ENCODE results near the gene FAM3B.

Gene FAM3B

DNA sequence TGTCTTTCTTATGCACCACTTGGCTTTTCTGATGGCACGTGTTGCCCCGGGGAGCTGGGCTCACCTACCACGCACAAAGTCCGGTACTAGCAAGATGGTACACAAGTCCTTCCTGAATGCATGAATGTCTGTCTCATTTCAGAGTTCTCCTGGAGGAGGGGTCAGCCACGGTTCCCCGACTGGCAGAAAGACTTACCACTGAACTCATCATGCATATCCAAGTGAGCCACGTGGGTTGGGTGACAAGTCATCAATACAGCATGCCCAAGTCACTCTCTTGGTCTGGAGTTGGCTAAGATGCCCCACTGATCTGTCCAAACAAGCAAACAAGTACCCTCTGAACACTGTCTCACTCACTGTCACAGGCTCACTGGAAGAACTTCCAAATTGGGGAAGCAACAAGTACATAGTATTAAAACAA is 80.9 kb downstream of the FAM3B start:
- DNase-seq (ENCODE audit: low read depth in 2 of 2) = no peak

DNA sequence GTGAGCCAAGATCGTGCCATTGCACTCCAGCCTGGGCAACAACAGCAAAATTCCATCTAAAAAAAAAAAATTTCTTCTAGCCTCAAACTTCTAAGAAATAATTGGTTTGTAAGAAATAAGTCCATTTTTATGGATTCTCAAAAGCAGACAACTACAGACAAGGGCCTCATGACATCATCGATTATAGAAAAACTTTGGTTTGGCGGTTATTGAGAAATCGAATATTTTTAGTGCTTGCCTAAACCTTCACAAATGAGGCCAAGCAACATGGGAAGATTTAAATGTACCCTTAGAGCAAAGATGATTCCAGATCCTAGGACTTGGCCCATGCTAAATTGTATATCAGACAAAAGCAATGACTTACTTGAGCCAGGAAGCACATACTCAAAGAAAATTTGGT is 81.7 kb downstream of the FAM3B start:
- no peak for DNase-seq (ENCODE audit: low read depth in 2 of 2)

DNA sequence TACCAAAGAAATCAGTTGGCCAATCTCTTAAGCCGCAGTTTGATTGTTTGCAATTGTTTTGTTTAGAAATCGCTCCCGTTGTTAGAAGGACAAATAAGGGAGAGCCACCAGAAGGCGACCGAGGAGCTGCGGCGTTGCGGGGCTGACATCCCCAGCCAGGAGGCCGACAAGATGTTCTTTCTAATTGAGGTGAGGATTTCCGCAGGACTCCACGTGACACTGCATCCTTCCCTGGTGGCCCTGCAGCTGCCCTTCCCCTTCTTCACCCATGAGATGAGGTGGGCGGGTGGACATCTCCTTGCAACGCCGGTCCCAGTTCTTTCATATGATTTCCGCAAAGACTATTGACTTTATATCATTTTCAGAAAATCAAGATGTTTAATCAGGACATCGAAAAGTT is 82.2 kb downstream of the FAM3B start:
- no peak for DNase-seq (ENCODE audit: low read depth in 2 of 2)

DNA sequence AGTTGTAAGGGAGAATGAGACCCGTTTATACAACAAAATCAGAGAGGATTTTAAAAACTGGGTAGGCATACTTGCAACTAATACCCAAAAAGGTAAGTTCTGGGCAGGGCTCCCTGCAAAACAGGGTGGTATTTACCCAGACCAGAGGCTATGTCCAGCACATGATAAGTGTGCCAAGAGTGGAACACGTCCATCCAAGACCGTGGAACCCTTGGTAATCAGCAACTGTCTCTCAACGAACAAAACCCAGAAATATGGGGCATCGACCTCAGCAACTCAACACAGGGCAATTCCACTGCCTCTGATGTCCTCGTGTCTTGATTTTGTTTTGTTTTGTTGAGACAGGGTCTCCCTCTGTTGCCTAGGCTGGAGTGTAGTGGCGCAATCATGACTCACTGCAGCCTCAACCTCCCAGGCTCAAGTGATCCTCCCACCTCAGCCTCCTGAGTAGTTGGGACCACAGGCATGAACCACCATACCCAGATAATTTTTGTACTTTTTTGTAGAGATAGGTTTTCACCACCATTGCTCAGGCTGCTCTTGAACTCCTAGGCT is 82.7 kb downstream of the FAM3B start:
- DNase-seq (ENCODE audit: low read depth in 2 of 2) = no peak

DNA sequence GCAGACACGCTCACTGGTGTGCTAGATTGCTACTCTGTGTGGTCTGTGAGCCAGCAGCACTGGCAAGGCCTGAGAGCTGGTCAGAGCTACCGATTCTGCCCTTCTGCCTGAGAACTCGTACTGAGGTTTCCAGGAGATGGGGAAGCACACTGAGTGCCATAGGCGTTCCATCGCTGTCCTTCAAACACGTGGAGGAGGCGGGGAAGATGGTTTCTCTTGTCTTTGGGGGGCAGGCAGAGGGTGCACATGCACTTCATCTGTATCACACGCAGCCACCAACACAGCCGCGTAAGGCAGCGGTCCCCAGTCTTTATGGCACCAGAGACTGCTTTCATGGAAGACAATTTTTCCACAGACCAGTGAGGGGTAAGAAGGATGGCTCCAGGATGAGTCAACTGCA is 85.6 kb downstream of the FAM3B start:
- no peak for DNase-seq (ENCODE audit: low read depth in 2 of 2)

DNA sequence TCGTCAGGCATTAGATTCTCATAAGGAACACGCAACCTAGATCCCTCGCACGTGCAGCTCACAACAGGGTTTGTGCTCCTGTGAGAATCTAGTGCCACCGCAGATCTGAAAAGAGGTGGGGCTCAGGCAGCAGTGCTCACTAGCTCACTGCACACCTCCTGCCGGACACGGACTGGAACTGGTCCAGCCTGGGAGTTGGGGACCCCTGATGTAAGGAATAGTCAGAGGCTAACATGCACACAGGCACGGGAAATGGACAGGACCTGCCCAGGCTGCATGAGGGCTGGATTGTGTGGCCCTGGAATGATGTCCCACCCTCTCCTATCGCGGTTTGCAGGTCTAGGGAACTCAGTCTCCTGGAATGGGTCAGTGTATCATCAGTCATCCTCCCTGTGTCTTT is 86.2 kb downstream of the FAM3B start:
- no peak for DNase-seq (ENCODE audit: low read depth in 2 of 2)

DNA sequence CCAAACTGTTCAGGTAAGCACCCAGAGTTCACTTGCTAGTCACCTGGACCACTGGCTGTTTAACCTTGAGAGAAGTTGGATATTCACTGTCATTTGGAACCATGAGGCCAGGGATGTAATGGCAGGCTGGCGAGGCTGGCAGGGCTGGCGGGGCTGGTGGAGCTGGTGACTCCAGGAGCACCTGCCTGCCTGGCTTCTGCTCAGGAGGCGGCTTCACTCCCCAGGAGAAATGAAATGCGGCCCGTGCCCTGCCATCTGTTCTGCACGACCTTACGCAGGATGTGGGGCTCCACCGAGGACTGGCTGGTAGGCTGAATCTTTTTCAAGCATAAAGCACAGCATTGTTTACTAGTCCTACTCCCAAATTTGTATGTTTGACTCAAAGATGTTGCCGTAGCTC is 86.7 kb downstream of the FAM3B start:
- no peak for DNase-seq (ENCODE audit: low read depth in 2 of 2)

DNA sequence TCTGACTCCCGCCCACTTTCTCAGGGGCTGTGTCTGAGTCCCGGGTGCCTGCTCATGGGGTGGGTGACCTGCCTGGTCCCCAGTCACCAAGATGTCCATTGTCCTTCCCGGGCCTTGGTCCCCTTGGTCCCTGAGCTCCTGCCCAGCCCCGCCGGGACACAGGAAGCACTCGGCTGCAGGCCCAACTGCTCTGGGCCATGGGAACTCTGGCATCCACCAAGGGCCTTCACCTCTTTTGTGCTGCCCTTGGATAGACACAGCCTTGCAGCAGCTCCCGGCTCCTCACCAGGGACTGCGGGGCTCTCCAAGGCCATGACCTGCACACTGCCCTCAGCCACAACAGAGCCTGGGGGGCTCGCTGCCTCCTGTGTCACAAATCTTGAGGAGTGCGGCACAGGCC is 87.4 kb downstream of the FAM3B start:
- no peak for DNase-seq (ENCODE audit: low read depth in 2 of 2)

DNA sequence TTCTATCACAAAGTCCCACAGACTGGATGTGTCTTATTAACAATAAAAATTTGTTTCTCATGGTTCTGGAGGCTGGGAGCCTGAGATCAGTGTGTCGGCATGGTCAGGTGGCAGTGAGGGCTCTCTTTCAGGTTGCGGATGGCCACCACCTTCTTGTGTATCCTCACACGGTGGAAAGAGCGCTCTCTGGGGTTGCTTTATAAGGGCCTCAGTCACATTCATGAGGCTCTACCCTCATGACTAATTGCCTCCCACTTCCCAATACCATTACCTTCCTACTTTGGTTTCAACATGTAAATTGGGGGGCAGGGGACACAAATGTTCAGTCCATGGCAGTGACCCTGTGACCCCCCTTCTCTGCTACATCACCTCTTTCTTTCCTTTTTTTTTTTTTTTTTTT is 88.7 kb downstream of the FAM3B start:
- DNase-seq (ENCODE audit: low read depth in 2 of 2) = no peak

DNA sequence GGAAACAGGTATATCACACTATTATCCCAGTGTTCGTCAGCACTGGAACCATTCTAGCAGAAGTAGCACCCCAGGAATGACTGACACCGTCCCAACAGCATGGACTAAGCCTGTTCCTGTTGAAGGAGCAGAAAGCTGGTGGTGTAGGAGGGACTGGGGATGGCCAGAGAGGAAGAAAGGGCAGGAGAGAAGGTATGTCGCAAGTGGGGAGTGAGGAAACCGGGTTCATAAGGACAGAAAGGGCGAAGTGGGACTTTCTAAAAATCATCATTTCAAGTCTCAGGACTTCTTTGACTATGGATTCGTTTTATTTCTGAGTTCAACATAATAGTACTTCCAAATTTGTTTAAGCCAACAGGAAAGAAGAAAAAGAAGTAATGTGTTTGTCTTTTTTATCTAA is 89.7 kb downstream of the FAM3B start:
- DNase-seq (ENCODE audit: low read depth in 2 of 2) = no peak
